Measurements from ENCODE around the gene CHCHD4. TPM values are rescaled to one million over a fixed set of nuclear protein-coding genes. Genes with fewer than 3 reads are reported as not detected.

CHCHD4 gene
- total RNA-seq, 1 donor from 2014 or later, result 9.2 TPM

DNA sequence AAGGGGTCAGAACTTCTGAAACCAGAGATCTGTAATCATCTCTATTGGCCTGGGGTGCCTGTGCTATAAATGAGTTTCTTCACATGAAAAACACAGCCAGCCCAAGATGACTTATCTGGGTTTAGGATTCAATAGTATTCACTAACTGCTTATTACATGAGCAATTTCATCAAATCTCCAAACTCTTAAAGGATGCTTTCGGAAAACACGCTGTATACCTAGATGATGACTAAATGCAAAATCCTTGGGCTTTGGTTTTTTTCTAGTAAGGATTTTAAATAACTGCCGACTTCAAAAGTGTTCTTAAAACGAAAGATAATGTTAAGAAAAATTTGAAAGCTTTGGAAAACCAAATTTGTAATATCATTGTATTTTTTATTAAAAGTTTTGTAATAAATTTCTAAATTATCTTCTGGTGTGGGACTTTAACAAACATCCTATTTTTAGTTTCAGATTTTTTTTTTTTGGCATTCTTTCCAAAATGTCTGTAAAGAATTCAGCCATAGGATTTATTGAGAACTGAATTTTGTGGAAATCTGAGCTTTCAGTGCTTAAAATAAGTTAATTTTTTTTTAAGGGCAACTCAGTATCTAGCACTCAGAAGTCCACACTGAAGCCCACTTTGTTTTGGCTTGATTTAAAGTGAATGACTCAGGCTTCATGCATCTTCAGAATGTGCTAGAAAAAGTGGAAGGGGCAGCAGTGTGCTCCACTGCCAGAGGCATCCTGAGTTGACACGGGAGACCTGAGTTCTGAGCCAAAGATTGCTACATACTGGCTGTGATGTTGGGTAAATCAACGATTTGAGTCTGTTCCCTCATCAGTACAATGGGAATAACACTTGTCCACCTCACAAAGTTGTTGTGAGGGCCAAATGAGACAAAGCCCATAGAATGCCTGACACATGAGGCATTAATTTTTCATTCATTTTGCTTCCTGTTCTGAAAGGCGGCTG, 18.9 kb upstream of the CHCHD4 start:
- TF ChIP-seq EZH2phosphoT487 (IDR thresholded peaks at IDR 0.05) (no peak), EZH2 (IDR thresholded peaks at IDR 0.05) (no peak)
- TF ChIP-seq, protein P1, sequence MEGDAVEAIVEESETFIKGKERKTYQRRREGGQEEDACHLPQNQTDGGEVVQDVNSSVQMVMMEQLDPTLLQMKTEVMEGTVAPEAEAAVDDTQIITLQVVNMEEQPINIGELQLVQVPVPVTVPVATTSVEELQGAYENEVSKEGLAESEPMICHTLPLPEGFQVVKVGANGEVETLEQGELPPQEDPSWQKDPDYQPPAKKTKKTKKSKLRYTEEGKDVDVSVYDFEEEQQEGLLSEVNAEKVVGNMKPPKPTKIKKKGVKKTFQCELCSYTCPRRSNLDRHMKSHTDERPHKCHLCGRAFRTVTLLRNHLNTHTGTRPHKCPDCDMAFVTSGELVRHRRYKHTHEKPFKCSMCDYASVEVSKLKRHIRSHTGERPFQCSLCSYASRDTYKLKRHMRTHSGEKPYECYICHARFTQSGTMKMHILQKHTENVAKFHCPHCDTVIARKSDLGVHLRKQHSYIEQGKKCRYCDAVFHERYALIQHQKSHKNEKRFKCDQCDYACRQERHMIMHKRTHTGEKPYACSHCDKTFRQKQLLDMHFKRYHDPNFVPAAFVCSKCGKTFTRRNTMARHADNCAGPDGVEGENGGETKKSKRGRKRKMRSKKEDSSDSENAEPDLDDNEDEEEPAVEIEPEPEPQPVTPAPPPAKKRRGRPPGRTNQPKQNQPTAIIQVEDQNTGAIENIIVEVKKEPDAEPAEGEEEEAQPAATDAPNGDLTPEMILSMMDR (IDR thresholded peaks at IDR 0.05), result no peak
- no peaks in the 10 kb centered on the region for H3K36me3 ChIP-seq
- H3K27ac Mint-ChIP-seq, result peak overlapping the region; percentile 97
- no peaks in the 10 kb centered on the region for H3F3A ChIP-seq (ENCODE audit: low read depth)
- no peaks in the 10 kb centered on the region for H4K20me1 ChIP-seq (ENCODE audit: low read depth)
- H3K36me3 Mint-ChIP-seq, result peaks cover 27% of the 10 kb centered on the region
- no peak overlapping the region for H3K4me3 Mint-ChIP-seq
- no peak overlapping the region for H3K9ac ChIP-seq
- no peak for DNase-seq (ENCODE audit: low spot score)
- H3K4me1 ChIP-seq, result no peaks in the 10 kb centered on the region
- H3K27ac ChIP-seq, result no peak overlapping the region
- H3K4me3 ChIP-seq, result no peak overlapping the region
- no peaks in the 10 kb centered on the region for H3K79me2 ChIP-seq (ENCODE audit: low read depth)
- H3K27me3 Mint-ChIP-seq (ENCODE audit: insufficient read depth, low read depth), result peaks cover 2% of the 10 kb centered on the region
- no peaks in the 10 kb centered on the region for H3K9me3 Mint-ChIP-seq
- H3K4me2 ChIP-seq, result no peak overlapping the region
- H3K4me1 Mint-ChIP-seq, result peaks cover 21% of the 10 kb centered on the region
- H3K27me3 ChIP-seq, result no peaks in the 10 kb centered on the region
- no peaks in the 10 kb centered on the region for H3K9me3 ChIP-seq (ENCODE audit: low read depth)
- no peak overlapping the region for H2AFZ ChIP-seq (replicated peaks)

DNA sequence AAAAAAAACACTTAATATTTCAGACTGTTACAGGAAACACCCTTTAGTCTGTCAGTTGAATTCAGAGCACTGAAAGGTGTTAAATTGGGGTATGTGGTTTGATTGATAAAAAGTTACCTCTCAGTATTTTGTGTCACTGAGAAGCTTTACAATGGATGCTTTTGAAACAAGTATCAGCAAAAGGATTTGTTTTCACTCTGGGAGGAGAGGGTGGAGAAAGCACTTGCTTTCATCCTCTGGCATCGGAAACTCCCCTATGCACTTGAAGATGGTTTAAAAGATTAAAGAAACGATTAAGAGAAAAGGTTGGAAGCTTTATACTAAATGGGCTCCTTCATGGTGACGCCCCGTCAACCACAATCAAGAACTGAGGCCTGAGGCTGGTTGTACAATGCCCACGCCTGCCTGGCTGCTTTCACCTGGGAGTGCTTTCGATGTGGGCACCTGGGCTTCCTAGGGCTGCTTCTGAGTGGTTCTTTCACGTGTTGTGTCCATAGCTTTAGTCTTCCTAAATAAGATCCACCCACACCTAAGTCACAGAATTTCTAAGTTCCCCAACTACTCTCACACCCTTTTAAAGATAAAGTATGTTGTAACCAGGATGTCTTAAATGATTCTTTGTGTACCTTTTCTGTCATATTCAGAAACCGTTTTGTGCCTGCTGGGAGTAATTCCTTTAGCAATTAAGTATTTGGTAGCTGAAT, 18.0 kb upstream of the CHCHD4 start:
- Histone ChIP-seq H3K4me3 (no peak overlapping the region), H3K9me3 (ENCODE audit: low read depth) (no peaks in the 10 kb centered on the region), H3K9ac (no peak overlapping the region), H3F3A (ENCODE audit: low read depth) (no peaks in the 10 kb centered on the region), H3K79me2 (ENCODE audit: low read depth) (no peaks in the 10 kb centered on the region), H3K4me1 (no peaks in the 10 kb centered on the region), H2AFZ (replicated peaks) (no peak overlapping the region), H3K27me3 (no peaks in the 10 kb centered on the region), H4K20me1 (ENCODE audit: low read depth) (no peaks in the 10 kb centered on the region), H3K4me2 (no peak overlapping the region), H3K36me3 (no peaks in the 10 kb centered on the region), H3K27ac (no peak overlapping the region)
- H3K36me3 Mint-ChIP-seq, result peaks cover 24% of the 10 kb centered on the region
- TF ChIP-seq, protein P1 (IDR thresholded peaks at IDR 0.05), result no peak
- no peak for TF ChIP-seq EZH2 (IDR thresholded peaks at IDR 0.05)
- TF ChIP-seq EZH2phosphoT487 (IDR thresholded peaks at IDR 0.05), result no peak
- no peak for DNase-seq (ENCODE audit: low spot score)
- H3K27ac Mint-ChIP-seq, result no peak overlapping the region
- H3K9me3 Mint-ChIP-seq, result no peaks in the 10 kb centered on the region
- H3K4me3 Mint-ChIP-seq, result no peak overlapping the region
- H3K27me3 Mint-ChIP-seq (ENCODE audit: insufficient read depth, low read depth), result peaks cover 2% of the 10 kb centered on the region
- H3K4me1 Mint-ChIP-seq, result peaks cover 21% of the 10 kb centered on the region

DNA sequence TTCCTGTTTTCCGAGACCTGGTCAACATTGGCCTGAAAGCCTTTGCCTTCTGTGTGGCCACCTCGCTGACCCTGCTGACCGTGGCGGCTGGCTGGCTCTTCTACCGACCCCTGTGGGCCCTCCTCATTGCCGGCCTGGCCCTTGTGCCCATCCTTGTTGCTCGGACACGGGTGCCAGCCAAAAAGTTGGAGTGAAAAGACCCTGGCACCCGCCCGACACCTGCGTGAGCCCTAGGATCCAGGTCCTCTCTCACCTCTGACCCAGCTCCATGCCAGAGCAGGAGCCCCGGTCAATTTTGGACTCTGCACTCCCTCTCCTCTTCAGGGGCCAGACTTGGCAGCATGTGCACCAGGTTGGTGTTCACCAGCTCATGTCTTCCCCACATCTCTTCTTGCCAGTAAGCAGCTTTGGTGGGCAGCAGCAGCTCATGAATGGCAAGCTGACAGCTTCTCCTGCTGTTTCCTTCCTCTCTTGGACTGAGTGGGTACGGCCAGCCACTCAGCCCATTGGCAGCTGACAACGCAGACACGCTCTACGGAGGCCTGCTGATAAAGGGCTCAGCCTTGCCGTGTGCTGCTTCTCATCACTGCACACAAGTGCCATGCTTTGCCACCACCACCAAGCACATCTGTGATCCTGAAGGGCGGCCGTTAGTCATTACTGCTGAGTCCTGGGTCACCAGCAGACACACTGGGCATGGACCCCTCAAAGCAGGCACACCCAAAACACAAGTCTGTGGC, 17.1 kb upstream of the CHCHD4 start:
- Mint-ChIP-seq H3K4me3 (no peak overlapping the region), H3K27ac (no peak overlapping the region), H3K9me3 (no peaks in the 10 kb centered on the region), H3K4me1 (peaks cover 21% of the 10 kb centered on the region), H3K36me3 (peaks cover 20% of the 10 kb centered on the region), H3K27me3 (ENCODE audit: insufficient read depth, low read depth) (peaks cover 2% of the 10 kb centered on the region)
- no peaks in the 10 kb centered on the region for H3K79me2 ChIP-seq (ENCODE audit: low read depth)
- H2AFZ ChIP-seq (replicated peaks), result no peak overlapping the region
- H3K27me3 ChIP-seq, result no peaks in the 10 kb centered on the region
- H3K36me3 ChIP-seq, result no peaks in the 10 kb centered on the region
- H3K9me3 ChIP-seq (ENCODE audit: low read depth), result no peaks in the 10 kb centered on the region
- no peak overlapping the region for H3K4me3 ChIP-seq
- no peaks in the 10 kb centered on the region for H3F3A ChIP-seq (ENCODE audit: low read depth)
- no peaks in the 10 kb centered on the region for H4K20me1 ChIP-seq (ENCODE audit: low read depth)
- no peak for TF ChIP-seq EZH2 (IDR thresholded peaks at IDR 0.05)
- TF ChIP-seq, protein P1 (IDR thresholded peaks at IDR 0.05), result no peak
- no peak for TF ChIP-seq EZH2phosphoT487 (IDR thresholded peaks at IDR 0.05)
- no peak overlapping the region for H3K4me2 ChIP-seq
- H3K4me1 ChIP-seq, result no peaks in the 10 kb centered on the region
- H3K9ac ChIP-seq, result no peak overlapping the region
- H3K27ac ChIP-seq, result no peak overlapping the region
- no peak for DNase-seq (ENCODE audit: low spot score)
